Panc1 (cell line): ENCODE measurements around the gene ARHGEF3. TPM values are rescaled to one million over a fixed set of nuclear protein-coding genes. Genes with fewer than 3 reads are reported as not detected.

Source experiments
- ATAC-seq: fragments of 200-7000 bp; cut with Tn5 transposase; 2 replicates; pipeline ENCODE4 v1.9.1; 2020; ENCODE audit warnings: mild to moderate bottlenecking, moderate library complexity
- BruUV-seq: library from RNA; stranded (reverse); fragments of 400-500 nt; replicated peaks from 2 replicates; lab custom pipeline; 2021; lab: Mats Ljungman, UMichigan
- CTCF ChIA-PET: fragments of 300-600 bp; sonication (Branson Sonifier 250); formaldehyde crosslinking; loops from one replicate; lab custom pipeline; 2022; ENCODE audit warnings: antibody characterized with exemption; lab: Charles Lee
- POLR2A ChIA-PET: fragments of 300-600 bp; sonication (Branson Sonifier 250); formaldehyde crosslinking; loops from one replicate; lab custom pipeline; 2022; ENCODE audit warnings: antibody characterized with exemption; lab: Charles Lee
- DNase-seq: peaks from one replicate; pipeline ENCODE4 v3.0.0-alpha.2; 2010; ENCODE audit warnings: low read depth, low spot score
- H3K27ac ChIP-seq: 2 replicates; pipeline ENCODE4 v1.5.1; 2011; ENCODE audit warnings: mild to moderate bottlenecking, low read length, inconsistent platforms
- H3K27me3 ChIP-seq: fragments of 200-500 bp; sonication (Bioruptor generic); 2 replicates; pipeline ENCODE4 v1.6.0; 2014; ENCODE audit warnings: low read length, inconsistent platforms; ENCODE audit not compliant: control insufficient read depth, insufficient read depth
- H3K36me3 ChIP-seq: fragments of 200-500 bp; sonication (Bioruptor generic); 2 replicates; pipeline ENCODE4 v1.5.1; 2014; ENCODE audit warnings: inconsistent platforms, mild to moderate bottlenecking, low read length, moderate library complexity; ENCODE audit not compliant: control insufficient read depth, insufficient read depth
- H3K4me1 ChIP-seq: 2 replicates; pipeline ENCODE4 v1.5.1; 2011; ENCODE audit warnings: inconsistent platforms, mild to moderate bottlenecking, low read length, moderate library complexity; ENCODE audit not compliant: control insufficient read depth, insufficient read depth
- H3K4me3 ChIP-seq, 2 experiments: 2 replicates each; pipeline ENCODE4 v1.5.1; 2011 to 2012; ENCODE audit warnings: low read depth in 2 of 2, low read length in 2 of 2, mild to moderate bottlenecking in 2 of 2, inconsistent platforms in 1 of 2, moderate library complexity in 1 of 2
- H3K9me3 ChIP-seq: fragments of 200-500 bp; sonication (Bioruptor generic); 2 replicates; pipeline ENCODE4 v1.5.1; 2014; ENCODE audit warnings: low read depth, mild to moderate bottlenecking, inconsistent platforms, low read length, moderate library complexity; ENCODE audit not compliant: control insufficient read depth, insufficient read depth
- POLR2AphosphoS5 ChIP-seq: IDR thresholded peaks from 2 replicates; pipeline ENCODE4 v1.6.1; 2012; ENCODE audit warnings: mild to moderate bottlenecking, low read depth, low read length, moderate library complexity
- SIN3A ChIP-seq: IDR thresholded peaks from 2 replicates; pipeline ENCODE4 v1.6.1; 2012; ENCODE audit warnings: low read depth, mild to moderate bottlenecking, low read length, moderate library complexity, borderline replicate concordance; ENCODE audit not compliant: insufficient read depth
- TCF7L2 ChIP-seq: IDR thresholded peaks from 2 replicates; pipeline ENCODE4 v1.6.1; 2011; ENCODE audit warnings: mild to moderate bottlenecking, low read depth, low read length, inconsistent platforms
- in situ Hi-C: cut with HindIII; loops from 2 replicates; pipeline ENCODE4 v1.10.0; 2016; ENCODE audit warnings: low sequenced_read_pairs, low pct_unique_long_range_greater_than_20kb
- intact Hi-C: fragments of 100-400 bp; cut with micrococcal nuclease; formaldehyde crosslinking; loops from one replicate; pipeline ENCODE4 v1.10.0; 2022; ENCODE audit not compliant: unreplicated experiment
- total RNA-seq: library from RNA; stranded (reverse); gene quantifications from one replicate; pipeline ENCODE4 v1.2.1, GENCODE V29; 2021; ENCODE audit not compliant: unreplicated experiment
- TF ChIP-seq, protein P1 (sequence below): fragments of 450-650 bp; IDR thresholded peaks from 2 replicates; pipeline ENCODE4 v1.5.1; 2017; ENCODE audit warnings: mild to moderate bottlenecking
- TF ChIP-seq, protein P2 (sequence below), 2 experiments: IDR thresholded peaks; 2 replicates each; pipeline ENCODE4 v1.6.1; 2011 to 2012; ENCODE audit warnings: low read depth in 2 of 2, control low read depth in 1 of 2, low read length in 1 of 2, mild to moderate bottlenecking in 1 of 2, moderate library complexity in 1 of 2; ENCODE audit not compliant: insufficient read depth in 1 of 2

Gene ARHGEF3
- total RNA-seq, 1 experiment from 2014 or later: 19.8 TPM

DNA sequence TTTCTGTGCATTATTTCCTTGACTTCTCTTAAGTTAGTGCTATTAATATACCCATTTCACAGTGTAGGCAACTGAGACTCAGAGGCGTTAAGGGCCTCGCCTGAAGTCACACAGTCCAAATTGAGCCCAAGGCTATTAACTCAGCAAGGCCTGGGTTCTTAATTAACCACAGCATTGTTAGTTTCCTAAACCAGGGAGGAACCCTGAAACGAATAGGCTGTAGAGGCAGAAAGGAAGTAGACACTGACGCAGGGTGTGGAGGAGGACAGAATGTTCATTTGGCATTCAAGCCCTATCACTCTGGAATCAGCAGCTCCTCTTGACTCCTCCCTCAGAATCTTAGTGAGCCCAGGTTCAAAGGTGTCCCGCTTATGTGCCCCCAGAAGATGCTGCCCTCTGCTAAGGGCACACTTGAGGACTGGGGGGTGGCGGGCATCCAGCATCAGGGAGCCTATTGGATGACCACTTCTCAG is 13.9 kb downstream of the ARHGEF3 start:
- Histone ChIP-seq H3K27me3 (no peaks in the 10 kb centered on the region), H3K4me1 (peaks cover 10% of the 10 kb centered on the region), H3K36me3 (no peaks in the 10 kb centered on the region), H3K4me3 (no peak overlapping the region), H3K9me3 (no peaks in the 10 kb centered on the region), H3K27ac (no peak overlapping the region)
- TF ChIP-seq SIN3A: no peak
- TF ChIP-seq, protein P1, sequence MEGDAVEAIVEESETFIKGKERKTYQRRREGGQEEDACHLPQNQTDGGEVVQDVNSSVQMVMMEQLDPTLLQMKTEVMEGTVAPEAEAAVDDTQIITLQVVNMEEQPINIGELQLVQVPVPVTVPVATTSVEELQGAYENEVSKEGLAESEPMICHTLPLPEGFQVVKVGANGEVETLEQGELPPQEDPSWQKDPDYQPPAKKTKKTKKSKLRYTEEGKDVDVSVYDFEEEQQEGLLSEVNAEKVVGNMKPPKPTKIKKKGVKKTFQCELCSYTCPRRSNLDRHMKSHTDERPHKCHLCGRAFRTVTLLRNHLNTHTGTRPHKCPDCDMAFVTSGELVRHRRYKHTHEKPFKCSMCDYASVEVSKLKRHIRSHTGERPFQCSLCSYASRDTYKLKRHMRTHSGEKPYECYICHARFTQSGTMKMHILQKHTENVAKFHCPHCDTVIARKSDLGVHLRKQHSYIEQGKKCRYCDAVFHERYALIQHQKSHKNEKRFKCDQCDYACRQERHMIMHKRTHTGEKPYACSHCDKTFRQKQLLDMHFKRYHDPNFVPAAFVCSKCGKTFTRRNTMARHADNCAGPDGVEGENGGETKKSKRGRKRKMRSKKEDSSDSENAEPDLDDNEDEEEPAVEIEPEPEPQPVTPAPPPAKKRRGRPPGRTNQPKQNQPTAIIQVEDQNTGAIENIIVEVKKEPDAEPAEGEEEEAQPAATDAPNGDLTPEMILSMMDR: no peak
- TF ChIP-seq, protein P2, sequence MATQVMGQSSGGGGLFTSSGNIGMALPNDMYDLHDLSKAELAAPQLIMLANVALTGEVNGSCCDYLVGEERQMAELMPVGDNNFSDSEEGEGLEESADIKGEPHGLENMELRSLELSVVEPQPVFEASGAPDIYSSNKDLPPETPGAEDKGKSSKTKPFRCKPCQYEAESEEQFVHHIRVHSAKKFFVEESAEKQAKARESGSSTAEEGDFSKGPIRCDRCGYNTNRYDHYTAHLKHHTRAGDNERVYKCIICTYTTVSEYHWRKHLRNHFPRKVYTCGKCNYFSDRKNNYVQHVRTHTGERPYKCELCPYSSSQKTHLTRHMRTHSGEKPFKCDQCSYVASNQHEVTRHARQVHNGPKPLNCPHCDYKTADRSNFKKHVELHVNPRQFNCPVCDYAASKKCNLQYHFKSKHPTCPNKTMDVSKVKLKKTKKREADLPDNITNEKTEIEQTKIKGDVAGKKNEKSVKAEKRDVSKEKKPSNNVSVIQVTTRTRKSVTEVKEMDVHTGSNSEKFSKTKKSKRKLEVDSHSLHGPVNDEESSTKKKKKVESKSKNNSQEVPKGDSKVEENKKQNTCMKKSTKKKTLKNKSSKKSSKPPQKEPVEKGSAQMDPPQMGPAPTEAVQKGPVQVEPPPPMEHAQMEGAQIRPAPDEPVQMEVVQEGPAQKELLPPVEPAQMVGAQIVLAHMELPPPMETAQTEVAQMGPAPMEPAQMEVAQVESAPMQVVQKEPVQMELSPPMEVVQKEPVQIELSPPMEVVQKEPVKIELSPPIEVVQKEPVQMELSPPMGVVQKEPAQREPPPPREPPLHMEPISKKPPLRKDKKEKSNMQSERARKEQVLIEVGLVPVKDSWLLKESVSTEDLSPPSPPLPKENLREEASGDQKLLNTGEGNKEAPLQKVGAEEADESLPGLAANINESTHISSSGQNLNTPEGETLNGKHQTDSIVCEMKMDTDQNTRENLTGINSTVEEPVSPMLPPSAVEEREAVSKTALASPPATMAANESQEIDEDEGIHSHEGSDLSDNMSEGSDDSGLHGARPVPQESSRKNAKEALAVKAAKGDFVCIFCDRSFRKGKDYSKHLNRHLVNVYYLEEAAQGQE (IDR thresholded peaks at IDR 0.05; ENCODE audit: insufficient read depth in 1 of 2, low read depth in 2 of 2, low read length in 1 of 2): no peak
- no peak for TF ChIP-seq POLR2AphosphoS5
- no peak for TF ChIP-seq TCF7L2
- ATAC-seq (no peak), DNase-seq (no peak)
- in situ Hi-C loops: no loop called here
- no TSS peak for BruUV-seq
- POLR2A ChIA-PET: no interaction called here
- CTCF ChIA-PET: interaction anchor here (0.6 kb wide), 1 partner anchor 30 kb away, joined by 3 read pairs; no protein-coding TSS in a partner anchor
- intact Hi-C loops: no loop called here

DNA sequence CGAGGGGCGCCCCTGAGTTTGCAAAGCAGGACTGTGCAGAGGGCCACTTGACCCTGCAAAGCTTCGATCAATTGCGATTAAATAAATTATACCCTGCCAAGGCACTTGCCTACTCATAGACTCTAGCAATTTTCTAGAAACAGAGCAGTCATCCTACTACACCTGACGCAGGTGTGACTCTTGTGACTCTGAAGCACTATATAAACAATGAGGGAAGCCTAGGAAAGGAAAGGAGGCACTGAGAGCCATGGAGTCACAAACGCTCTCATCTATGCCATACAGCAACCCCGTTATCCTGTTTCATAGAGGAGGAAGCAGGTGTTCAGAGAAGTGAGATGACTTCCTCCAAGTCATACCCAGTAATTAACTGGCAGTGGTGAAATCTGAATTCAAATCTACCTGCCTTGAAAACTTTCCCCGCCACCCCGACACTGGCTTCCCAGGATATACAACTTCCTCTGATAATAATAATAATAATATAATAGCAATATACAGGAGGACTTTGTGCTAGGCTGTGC is 14.4 kb downstream of the ARHGEF3 start:
- no peak for ATAC-seq
- intact Hi-C loops (no loop called here), in situ Hi-C loops (no loop called here)
- Histone ChIP-seq H3K9me3 (no peaks in the 10 kb centered on the region), H3K4me1 (peaks cover 11% of the 10 kb centered on the region), H3K27ac (no peak overlapping the region), H3K27me3 (no peaks in the 10 kb centered on the region), H3K36me3 (no peaks in the 10 kb centered on the region), H3K4me3 (no peak overlapping the region)
- TF ChIP-seq, protein P2 (IDR thresholded peaks at IDR 0.05; ENCODE audit: insufficient read depth in 1 of 2, low read depth in 2 of 2, low read length in 1 of 2): no peak
- TF ChIP-seq, protein P1: no peak
- TF ChIP-seq SIN3A: no peak
- TF ChIP-seq TCF7L2: no peak
- no peak for TF ChIP-seq POLR2AphosphoS5
- DNase-seq: no peak
- BruUV-seq: no TSS peak
- ChIA-PET POLR2A (no interaction called here), CTCF (no interaction called here)
